ENCODE measurements around the gene CCDC126.
A peak's percentile ranks its signal among the peaks of the same experiment; 100 is the strongest.
"Not testable (repeated sequence)": the region's sequence is repeated elsewhere in the genome, so short reads cannot be mapped to it uniquely, and the experiment has no call there.

CCDC126 gene, protein sequence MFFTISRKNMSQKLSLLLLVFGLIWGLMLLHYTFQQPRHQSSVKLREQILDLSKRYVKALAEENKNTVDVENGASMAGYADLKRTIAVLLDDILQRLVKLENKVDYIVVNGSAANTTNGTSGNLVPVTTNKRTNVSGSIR

DNA sequence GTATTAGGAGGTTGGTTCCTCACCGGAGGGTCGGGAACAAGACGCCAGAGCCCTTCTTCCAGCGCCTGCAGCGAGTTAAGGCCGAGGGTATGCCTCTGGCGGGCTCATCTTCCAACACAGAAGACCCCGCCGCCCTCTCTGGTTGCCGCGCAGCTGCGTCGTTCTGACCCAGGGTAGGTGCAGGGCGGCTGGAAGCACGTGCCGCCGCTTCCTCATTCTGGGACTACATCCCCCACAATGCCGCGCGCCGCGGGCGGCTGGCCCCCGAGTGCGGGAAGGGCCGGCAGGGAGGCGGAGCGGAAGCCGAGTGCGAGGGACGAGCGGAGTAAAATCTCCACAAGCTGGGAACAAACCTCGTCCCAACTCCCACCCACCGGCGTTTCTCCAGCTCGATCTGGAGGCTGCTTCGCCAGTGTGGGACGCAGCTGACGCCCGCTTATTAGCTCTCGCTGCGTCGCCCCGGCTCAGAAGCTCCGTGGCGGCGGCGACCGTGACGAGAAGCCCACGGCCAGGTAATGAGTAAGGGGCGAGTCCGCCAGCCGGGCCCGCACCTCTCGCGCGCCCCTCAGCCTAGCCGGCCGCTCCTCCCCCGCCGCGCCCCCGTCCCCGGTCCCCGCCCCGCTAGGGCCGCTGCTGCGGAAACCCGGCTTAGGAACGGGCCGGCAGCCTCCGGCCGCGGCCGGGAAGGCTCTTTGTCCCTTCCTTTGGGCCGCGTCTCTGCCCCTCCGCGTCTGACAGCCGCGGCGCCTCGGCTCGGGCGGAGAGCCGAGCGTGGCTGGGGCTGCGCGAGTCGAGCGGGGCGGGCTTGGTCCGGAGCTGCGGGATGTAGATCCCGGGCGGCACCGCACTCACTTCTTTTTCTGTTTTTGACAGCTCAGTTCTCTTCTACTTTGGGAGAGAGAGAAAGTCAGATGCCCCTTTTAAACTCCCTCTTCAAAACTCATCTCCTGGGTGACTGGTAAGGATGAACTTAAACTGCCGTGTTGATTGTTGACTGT lies at the start of gene CCDC126:
CCDC126 (plus strand) TSS at position 289 of the 998 bp plus-strand sequence. CDS start 13,934 bp downstream, outside the sequence.
- DNase-seq (ENCODE audit: extremely low spot score, insufficient read length, low read depth) = peak; percentile 83
- peak; percentile 92 for FAIRE-seq

DNA sequence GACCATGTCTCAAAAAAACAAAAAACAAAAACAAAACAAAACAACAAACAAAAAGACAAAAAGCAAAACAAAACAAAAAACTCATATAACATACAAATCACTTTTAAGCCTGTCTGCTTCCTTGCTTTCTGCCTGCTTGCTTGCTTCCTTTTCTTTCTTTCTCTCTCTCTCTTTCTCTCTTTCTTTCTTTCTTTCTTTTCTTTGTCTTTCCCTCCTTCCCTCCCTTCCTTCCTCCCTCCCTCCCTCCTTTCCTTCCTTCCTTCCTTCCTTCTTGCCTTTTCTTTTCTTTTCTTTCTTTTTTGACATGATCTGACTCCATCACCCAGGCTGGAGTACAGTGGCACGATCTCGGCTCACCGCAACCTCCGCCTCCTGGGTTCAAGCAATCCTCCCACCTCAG lies 49.5 kb upstream of the CCDC126 start:
- FAIRE-seq (no peak), DNase-seq (ENCODE audit: extremely low spot score, insufficient read length, low read depth) (no peak)

DNA sequence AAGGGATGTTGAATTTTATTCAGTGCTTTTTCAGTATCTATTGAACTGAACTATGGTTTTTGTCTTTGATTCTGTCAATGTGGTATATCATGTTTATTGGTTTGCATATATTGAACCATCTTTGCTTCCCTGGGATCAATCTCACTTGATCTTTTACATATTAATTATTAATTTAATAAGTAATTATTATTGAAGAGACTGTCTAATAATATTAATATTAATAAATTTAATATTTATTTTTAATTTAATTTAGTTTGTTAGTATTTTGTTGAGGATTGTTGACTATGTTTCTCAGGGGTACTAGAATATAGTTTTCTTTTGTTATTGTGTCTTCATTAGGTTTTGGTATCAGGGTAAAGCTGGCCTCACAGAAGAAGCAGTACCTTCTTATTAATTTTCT lies 38.9 kb upstream of the CCDC126 start:
- DNase-seq (ENCODE audit: extremely low spot score, insufficient read length, low read depth) = no peak
- FAIRE-seq = no peak

DNA sequence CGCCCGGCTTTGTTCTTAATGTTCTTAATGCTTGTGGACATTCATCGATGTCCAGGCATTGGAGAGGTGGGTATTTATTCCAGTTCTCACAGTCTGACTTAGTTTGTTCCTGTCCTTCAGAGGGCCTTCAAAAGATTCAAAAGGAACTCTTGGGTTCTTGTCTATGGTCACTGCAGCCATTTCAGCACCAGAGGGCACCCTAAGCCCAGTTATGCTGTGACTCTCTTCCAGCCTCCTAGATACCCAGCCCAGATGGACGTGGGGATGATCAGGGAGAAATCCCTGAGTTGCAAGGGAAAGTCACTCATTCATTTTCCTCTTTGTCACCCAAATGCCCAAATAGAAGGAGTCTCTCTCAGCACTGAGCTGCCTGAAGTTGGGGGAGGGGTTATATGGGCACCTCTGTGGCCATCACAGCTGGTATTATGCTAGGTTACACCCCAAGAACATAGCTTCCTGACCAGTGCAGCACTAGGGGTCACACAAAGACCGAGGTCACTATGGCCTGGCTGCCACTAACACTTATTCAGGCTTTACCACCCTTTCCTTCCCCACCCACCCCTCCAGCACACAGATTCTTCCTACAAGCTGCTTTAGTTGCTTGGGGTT lies 26.5 kb upstream of the CCDC126 start:
- FAIRE-seq = peak; percentile 94
- DNase-seq (ENCODE audit: extremely low spot score, insufficient read length, low read depth) = peak; percentile 52

DNA sequence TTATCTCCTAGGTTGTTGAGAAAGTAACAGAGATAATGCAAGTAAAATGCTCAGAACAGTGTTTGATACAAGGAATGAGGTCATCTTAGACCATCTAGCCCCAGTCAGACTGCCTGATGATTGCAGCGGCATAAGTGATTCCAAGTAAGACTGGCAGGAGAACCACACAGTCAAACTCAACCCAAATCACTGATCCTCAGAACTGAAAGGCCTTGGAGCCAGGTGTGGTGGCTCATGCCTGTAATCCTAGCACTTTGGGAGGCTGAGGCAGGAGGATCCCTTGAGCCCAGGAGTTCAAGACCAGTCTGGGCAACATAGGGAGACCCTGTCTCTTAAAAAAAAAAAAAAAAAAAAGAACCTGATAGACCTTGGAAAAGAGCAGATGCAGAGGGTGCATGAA lies 15.2 kb upstream of the CCDC126 start:
- FAIRE-seq; DNase-seq (ENCODE audit: extremely low spot score, insufficient read length, low read depth): not testable (repeated sequence)

DNA sequence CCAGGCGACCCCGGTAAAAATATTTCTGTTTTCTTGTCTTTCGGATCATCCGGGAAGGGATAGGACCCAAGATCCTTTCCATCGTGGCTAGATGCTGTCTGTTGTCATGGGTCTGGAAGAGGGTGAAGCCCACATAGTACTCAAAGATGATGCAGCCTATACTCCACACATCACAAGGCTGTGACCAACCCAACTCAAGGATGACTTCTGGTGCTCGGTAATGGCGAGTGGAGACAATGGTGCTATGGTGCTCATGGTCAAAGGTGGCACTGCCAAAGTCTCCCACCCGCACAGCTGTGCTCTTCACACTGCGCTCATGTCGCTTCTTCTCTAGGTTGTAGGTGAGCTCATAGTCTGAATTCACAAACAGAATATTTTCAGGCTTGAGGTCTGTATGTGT lies 11.9 kb upstream of the CCDC126 start:
- FAIRE-seq; DNase-seq (ENCODE audit: extremely low spot score, insufficient read length, low read depth): not testable (repeated sequence)

DNA sequence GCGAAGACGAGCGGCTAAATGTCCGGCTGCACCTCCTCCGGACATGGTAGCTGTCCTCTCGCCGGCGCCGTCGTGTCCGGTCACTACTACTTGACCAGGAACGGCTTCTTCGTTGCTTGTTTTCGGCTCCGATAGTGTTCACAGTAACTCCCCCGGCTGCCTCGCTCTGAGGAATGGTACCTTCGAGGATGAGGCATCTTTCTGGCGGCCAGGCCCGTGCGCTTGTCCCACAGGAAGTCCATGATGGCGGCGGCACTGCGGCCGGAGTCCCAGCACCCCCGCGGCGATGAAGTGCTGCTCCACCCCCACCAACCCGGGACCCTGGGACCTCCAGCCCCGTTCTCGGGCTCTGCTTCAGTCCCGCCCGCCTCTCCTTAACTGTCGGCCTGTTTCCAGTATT lies 11.0 kb upstream of the CCDC126 start:
- no peak for DNase-seq (ENCODE audit: extremely low spot score, insufficient read length, low read depth)
- FAIRE-seq = no peak

DNA sequence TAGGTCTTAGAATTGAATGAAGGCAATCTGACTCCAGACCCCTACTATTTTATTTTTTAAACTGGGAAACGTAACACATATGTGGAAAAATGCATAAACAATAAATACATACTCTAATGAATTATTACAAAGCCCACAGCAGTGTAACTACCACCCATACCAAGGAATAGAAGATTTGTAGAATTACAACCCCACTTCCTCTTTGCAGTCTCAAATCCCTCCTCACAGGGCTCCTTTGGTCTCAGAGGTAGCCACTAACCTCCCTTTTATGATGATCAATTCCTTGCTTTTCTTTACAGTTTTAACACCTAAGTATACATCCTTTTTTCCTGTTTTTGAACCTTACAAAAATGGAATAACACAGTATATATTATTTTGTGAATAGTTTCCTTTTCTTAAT lies 6.7 kb upstream of the CCDC126 start:
- FAIRE-seq = no peak
- DNase-seq (ENCODE audit: extremely low spot score, insufficient read length, low read depth) = no peak

DNA sequence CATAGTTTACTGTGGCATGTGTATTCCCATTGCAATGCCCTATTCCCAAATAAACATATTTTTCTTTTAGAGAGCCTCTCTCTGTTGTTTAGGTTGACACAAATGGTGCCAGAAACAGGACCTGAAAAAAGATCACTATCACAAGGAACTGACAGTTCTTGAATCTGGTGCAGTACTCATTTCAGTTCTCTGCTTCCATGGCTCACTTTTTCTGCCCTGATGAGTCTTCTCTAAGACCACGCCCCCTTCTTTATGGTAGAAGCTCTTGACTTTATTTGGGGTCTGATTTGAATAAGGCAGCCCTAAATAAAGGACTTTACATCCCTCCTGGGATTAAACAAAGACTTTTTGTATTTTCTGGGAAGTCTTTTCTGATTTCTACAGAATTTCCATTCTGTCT lies 3.5 kb upstream of the CCDC126 start:
- DNase-seq (ENCODE audit: extremely low spot score, insufficient read length, low read depth) = no peak
- FAIRE-seq = no peak

DNA sequence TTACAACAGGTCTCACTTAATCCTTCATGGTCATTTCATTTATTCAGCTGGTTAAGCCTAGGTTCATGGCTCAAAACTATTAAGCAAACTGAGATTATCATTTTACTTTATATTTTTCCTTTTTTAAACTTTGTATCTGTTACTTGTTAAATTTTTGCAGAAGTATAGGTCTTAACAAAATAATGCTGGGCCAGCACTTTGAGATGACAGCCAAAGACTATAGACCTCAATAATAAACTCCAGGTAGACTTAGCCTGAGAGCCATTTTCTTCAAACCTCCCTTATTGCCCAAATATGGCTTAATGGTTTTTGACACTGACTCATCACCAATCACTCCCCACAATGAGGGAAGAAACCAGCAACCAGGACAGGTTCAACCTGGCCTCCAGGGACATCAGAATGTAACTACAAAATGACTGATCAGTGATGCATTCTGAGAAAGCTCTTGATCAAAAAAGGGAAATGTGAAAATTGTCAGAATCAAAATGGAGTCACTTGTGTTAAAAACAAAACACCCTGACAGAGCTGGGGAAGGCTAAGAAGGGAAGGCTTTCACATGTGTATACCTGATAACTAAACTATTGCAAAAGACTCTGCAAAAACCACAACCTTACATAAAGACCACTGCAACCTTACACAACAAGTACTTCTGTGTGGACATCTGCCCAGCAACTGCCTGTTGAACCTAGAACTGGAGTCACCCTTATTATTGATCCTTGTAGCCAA lies 2.1 kb upstream of the CCDC126 start:
- FAIRE-seq (peak; percentile 95), DNase-seq (ENCODE audit: extremely low spot score, insufficient read length, low read depth) (peak; percentile 29)

DNA sequence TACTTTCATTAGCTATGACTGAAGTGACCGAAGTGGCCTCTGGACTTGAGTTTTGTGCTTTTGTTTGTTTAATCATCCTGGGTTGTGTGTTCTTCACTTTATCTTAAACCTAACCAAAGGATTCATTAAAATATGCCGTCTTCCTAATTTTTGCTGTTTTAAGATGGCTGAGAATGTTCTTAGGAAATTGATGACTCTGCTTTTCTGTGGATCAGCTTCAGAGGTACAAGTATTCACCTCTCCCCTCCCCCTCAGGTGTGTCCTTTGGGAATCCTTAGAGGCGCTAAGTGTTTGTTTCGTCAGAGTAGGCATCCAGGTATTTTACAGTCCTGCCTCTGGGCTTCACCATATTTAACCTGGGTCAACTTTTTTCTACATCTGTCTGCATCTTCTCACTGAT lies 1.1 kb downstream of the CCDC126 start:
- FAIRE-seq = no peak

DNA sequence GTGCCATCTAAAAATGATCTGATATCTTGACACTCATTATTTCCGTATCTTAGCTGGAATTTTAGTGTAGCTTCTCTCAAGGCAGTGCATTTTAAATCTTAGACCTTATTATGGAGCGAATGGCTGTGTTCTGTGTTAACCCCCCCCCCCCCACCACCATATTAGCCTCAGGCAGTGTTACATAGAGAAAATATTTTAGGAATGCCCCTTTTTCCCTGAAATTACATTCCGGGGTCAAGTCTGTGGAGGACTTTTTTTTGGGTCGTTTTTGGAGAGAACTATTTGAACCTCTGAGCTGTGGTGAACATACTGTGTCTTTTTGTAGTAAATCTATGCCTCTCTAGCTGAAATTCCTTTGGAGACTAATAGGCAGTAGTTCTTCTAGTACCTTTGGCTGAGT lies 3.1 kb downstream of the CCDC126 start:
- no peak for FAIRE-seq

More for the DNA sequence above, 1.1 kb downstream of the CCDC126 start:
- no peak for DNase-seq (ENCODE audit: extremely low spot score, insufficient read length, low read depth)

DNA sequence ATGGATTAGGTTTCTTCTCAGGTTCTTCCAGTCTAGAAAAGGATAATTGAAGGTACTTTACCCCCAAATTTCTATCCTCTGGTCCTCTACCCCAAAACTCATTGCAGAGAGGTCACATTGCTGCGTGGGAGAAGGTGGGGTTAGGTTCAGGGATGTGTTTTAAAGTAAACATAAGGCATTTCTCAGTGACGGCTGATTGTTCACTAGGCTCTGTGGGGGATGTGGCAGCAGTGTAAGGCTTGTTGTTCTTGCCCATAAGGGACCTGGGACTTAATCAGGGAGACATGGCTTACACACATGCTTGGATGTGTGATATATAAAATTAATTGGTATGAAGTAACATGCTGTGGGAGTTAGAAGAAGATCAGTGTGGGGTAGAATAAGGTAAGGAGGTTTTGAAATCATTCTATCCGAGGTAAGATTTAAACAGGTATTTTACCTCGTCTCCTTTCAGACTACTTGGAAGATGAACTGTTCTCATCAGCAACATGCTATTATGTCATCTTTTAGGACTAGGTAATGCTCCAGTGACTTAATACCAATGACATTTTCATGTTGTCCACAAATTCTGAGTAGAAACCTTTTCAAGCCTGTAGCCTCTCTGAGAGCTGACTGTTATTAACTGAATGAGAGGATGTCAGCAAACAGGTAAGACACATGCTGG lies 6.6 kb downstream of the CCDC126 start:
- FAIRE-seq = no peak
- DNase-seq (ENCODE audit: extremely low spot score, insufficient read length, low read depth) = no peak

More for the DNA sequence above, 3.1 kb downstream of the CCDC126 start:
- no peak for DNase-seq (ENCODE audit: extremely low spot score, insufficient read length, low read depth)

DNA sequence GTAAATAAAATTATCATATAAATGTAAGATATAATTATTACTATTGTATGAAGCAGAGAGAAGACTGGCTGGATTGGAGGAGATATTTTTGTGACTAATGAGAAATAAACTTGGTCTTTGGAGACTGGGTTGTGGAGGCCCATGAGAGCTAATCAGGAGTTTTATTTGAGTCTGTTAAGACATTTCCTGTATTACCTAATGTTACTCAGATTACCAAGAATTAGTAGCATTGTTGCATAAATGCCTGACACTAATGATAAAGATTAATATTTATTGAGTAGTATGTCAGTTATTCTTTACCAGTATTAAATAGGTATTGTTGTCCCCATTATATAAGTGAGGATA lies 7.1 kb downstream of the CCDC126 start:
- DNase-seq (ENCODE audit: extremely low spot score, insufficient read length, low read depth) = no peak
- FAIRE-seq = no peak

DNA sequence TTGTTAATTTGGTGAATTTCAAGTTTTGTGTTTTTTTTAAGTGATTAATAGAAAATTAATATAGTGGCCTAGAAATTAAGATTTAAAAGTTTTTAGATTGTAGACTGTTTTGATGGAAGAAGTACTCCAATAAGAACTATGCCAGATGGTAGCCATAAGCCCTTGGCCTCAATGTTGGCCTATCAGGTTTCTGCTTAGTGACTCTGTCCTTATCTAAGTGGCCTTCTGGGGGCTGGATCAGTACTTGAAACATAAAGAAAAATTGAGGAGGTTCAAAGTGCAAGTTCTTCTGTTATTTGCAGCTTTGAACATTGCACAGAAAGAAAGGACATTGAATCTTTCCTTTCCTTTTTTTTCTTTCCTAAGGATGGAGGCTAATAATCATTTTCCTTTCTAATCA lies 9.9 kb downstream of the CCDC126 start:
- FAIRE-seq (no peak), DNase-seq (ENCODE audit: extremely low spot score, insufficient read length, low read depth) (no peak)

DNA sequence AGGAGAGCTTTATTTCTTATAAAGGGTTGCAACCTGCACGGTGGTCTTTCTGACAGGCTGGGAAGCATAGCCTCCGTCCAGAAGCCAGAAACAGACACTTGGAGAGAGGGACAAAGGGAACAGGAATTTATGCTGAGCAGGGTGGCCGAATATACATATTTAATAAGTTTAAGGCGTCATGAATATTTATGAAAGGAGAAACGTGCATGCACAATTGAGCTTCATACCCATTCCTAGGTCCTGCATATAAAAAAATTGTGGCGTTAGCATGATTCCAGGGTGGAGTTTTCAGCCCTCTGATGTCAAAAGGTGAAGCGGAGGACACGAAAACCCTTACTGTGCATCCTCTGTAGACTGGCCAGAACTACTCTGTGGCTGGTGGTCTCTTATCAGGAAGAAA lies 10.7 kb downstream of the CCDC126 start:
- FAIRE-seq = no peak
- DNase-seq (ENCODE audit: extremely low spot score, insufficient read length, low read depth) = no peak

DNA sequence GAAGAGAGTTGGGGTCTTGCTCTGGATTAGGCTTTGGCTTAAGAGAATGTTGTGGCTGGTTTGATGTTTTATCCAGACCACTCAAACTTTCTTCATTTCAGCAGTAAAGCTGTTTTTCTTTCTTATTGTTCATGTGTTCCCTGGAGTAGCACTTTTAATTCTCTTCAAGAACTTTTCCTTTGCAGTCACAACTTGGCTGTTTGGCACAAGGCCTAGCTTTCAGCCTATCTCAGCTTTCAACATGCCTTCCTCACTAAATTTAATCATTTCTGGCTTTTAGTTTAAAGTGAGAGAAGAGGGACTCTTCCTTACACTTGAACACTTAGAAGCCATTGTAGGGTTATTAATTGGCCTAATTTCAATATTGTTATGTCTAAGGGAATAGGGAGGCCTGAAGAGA lies 18.1 kb downstream of the CCDC126 start:
- DNase-seq (ENCODE audit: extremely low spot score, insufficient read length, low read depth) (no peak), FAIRE-seq (no peak)

DNA sequence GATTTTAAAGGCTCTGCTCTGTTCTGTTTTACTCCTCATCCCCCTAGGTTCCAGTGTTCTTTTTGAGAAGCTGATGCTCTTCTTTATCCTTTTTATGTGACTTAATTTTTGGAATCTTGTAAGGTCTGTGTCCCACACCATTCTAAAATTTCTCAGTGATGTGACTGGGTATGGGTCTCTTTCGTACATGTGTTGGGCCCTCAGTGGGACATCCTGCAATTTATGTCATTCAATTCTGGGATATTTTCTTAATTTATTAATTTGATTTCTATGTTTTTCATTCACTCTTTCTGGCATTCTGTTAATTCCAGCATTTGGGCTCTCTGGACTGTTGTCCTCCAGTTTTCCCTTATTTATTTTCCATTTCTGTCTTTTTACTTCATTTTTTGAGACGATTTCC lies 19.4 kb downstream of the CCDC126 start:
- DNase-seq (ENCODE audit: extremely low spot score, insufficient read length, low read depth) (no peak), FAIRE-seq (no peak)

DNA sequence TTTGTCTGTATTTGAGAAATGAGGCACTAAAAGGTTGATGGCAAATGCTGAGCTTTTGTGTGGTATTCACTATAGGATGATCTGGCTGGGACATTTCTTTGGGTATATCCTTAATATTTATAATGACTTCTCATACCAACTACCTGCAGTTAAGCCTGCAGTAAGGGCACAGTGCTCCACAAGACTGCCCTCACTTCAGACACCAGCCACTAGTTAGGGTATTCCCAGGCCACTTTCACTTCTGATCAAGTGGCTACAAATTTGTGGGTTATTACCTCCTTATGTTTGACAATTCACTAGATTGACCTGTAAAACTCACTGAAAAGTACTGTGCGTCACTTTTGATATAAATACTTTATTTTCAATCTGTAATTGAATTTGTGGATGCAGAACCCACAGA lies 20.3 kb downstream of the CCDC126 start:
- FAIRE-seq = no peak

DNA sequence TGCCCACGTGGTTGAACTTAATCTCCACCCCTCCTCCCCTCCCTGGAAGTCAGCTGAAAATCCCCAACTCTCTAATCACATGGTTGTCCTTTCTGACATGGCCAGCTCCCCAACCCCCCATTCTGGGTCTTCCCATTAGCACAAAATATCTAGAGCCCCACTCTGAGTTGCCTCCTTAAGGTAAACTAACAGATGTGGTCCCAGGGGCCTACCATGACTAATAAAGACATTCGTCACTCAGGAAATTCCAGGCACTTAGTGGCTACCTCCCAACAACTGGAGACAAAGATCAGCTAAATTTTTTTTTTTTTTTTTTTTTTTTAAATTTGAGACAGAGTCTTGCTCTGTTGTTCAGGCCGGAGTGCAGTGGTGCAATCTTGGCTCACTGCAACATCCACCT lies 21.1 kb downstream of the CCDC126 start:
- DNase-seq (ENCODE audit: extremely low spot score, insufficient read length, low read depth) (no peak), FAIRE-seq (no peak)

More for the DNA sequence above, 20.3 kb downstream of the CCDC126 start:
- no peak for DNase-seq (ENCODE audit: extremely low spot score, insufficient read length, low read depth)
